ENCODE measurements around the gene TIGD6.

The TIGD6 gene

GRCh38 chr5:149999359-149999758 lies 1.1 kb downstream of the TIGD6 start:
- H3K4me3 ChIP-seq (replicated peaks; ENCODE audit: low read depth, low read length), result peak overlapping the region; percentile 78
- no peak for DNase-seq (ENCODE audit: low read depth)
- no peak for TF ChIP-seq CTCF (IDR thresholded peaks at IDR 0.05; ENCODE audit: low read length, missing control alignments)

GRCh38 chr5:149998281-149998680 lies 2.2 kb downstream of the TIGD6 start:
- no peak for DNase-seq (ENCODE audit: low read depth)
- no peak for TF ChIP-seq CTCF (IDR thresholded peaks at IDR 0.05; ENCODE audit: low read length, missing control alignments)
- H3K4me3 ChIP-seq (replicated peaks; ENCODE audit: low read depth, low read length), result no peak overlapping the region

GRCh38 chr5:149996205-149996890 lies 4.1 kb downstream of the TIGD6 start:
- no peak for TF ChIP-seq CTCF (IDR thresholded peaks at IDR 0.05; ENCODE audit: low read length, missing control alignments)

GRCh38 chr5:149995385-149996204 lies 4.9 kb downstream of the TIGD6 start:
- no peak for DNase-seq (ENCODE audit: low read depth)
- no peak for TF ChIP-seq CTCF (IDR thresholded peaks at IDR 0.05; ENCODE audit: low read length, missing control alignments)
- H3K4me3 ChIP-seq (replicated peaks; ENCODE audit: low read depth, low read length), result no peak overlapping the region

More at GRCh38 chr5:149996205-149996890, 4.1 kb downstream of the TIGD6 start:
- no peak overlapping the region for H3K4me3 ChIP-seq (replicated peaks; ENCODE audit: low read depth, low read length)
- no peak for DNase-seq (ENCODE audit: low read depth)

- no peak for DNase-seq (ENCODE audit: low read depth)
- no peak for TF ChIP-seq CTCF (IDR thresholded peaks at IDR 0.05; ENCODE audit: low read length, missing control alignments)
- no peak overlapping the region for H3K4me3 ChIP-seq (replicated peaks; ENCODE audit: low read depth, low read length)
Observed at GRCh38 chr5:149993471-149993870, 7.0 kb downstream of the TIGD6 start.

GRCh38 chr5:149990518-149991376 lies 9.7 kb downstream of the TIGD6 start:
- peak; percentile 96 for TF ChIP-seq CTCF (IDR thresholded peaks at IDR 0.05; ENCODE audit: low read length, missing control alignments)
- H3K4me3 ChIP-seq (replicated peaks; ENCODE audit: low read depth, low read length), result no peak overlapping the region
- peak; percentile 85 for DNase-seq (ENCODE audit: low read depth)

All from fibroblast of pulmonary artery (primary cell).